OCI-M2 (cell line): ENCODE results near the gene RTP1.
"Not testable (repeated sequence)": the region's sequence is repeated elsewhere in the genome, so short reads cannot be mapped to it uniquely, and the experiment has no call there.

Source experiments
- DNase-seq: peaks from one replicate; lab custom pipeline; 2025; ENCODE audit not compliant: unreplicated experiment; lab: John Stamatoyannopoulos, UW

The RTP1 gene

GRCh38 chr3:187198490-187198889, 1.2 kb downstream of the RTP1 start:
- DNase-seq, result no peak

GRCh38 chr3:187199463-187200050, 2.3 kb downstream of the RTP1 start:
- DNase-seq, result not testable (repeated sequence)

- no peak for DNase-seq
Measured at GRCh38 chr3:187205683-187206082, 8.4 kb downstream of the RTP1 start.

- no peak for DNase-seq
Measured at GRCh38 chr3:187207062-187207461, 9.8 kb downstream of the RTP1 start.

GRCh38 chr3:187207624-187208023, 10.3 kb downstream of the RTP1 start:
- no peak for DNase-seq

GRCh38 chr3:187208159-187208558, 10.9 kb downstream of the RTP1 start:
- DNase-seq, result no peak

GRCh38 chr3:187209491-187209890, 12.2 kb downstream of the RTP1 start:
- no peak for DNase-seq

GRCh38 chr3:187210091-187210490, 12.8 kb downstream of the RTP1 start:
- DNase-seq, result no peak

- no peak for DNase-seq
Measured at GRCh38 chr3:187210545-187211327, 13.4 kb downstream of the RTP1 start.

- no peak for DNase-seq
Measured at GRCh38 chr3:187211532-187212195, 14.4 kb downstream of the RTP1 start.

- no peak for DNase-seq
Measured at GRCh38 chr3:187212196-187212545, 14.9 kb downstream of the RTP1 start.

- DNase-seq, result no peak
Measured at GRCh38 chr3:187212705-187213104, 15.4 kb downstream of the RTP1 start.

GRCh38 chr3:187213616-187214015, 16.3 kb downstream of the RTP1 start:
- DNase-seq, result no peak

GRCh38 chr3:187215460-187215859, 18.2 kb downstream of the RTP1 start:
- DNase-seq, result no peak

- no peak for DNase-seq
Measured at GRCh38 chr3:187222801-187223200, 25.5 kb downstream of the RTP1 start.

- DNase-seq, result no peak
Measured at GRCh38 chr3:187223799-187224198, 26.5 kb downstream of the RTP1 start.

GRCh38 chr3:187227658-187228258, 30.5 kb downstream of the RTP1 start:
- no peak for DNase-seq

- DNase-seq, result no peak
Measured at GRCh38 chr3:187228740-187229139, 31.5 kb downstream of the RTP1 start.

GRCh38 chr3:187230011-187230410, 32.7 kb downstream of the RTP1 start:
- DNase-seq, result no peak

- no peak for DNase-seq
Measured at GRCh38 chr3:187236962-187237361, 39.7 kb downstream of the RTP1 start.

GRCh38 chr3:187237741-187238140, 40.5 kb downstream of the RTP1 start:
- DNase-seq, result no peak

- DNase-seq, result no peak
Measured at GRCh38 chr3:187238239-187238638, 41.0 kb downstream of the RTP1 start.
